GM12872 (cell line): ENCODE data around the gene ELOVL6.

ENCODE experiments used
- TF ChIP-seq, protein P1 (sequence below): IDR thresholded peaks from 3 replicates; pipeline ENCODE4 v1.5.1; 2011; ENCODE audit warnings: low read depth, mild to moderate bottlenecking, low read length, moderate library complexity; ENCODE audit not compliant: insufficient read depth

ELOVL6 gene

GRCh38 chr4:110109455-110109854 lies 89.0 kb downstream of the ELOVL6 start:
- TF ChIP-seq, protein P1, sequence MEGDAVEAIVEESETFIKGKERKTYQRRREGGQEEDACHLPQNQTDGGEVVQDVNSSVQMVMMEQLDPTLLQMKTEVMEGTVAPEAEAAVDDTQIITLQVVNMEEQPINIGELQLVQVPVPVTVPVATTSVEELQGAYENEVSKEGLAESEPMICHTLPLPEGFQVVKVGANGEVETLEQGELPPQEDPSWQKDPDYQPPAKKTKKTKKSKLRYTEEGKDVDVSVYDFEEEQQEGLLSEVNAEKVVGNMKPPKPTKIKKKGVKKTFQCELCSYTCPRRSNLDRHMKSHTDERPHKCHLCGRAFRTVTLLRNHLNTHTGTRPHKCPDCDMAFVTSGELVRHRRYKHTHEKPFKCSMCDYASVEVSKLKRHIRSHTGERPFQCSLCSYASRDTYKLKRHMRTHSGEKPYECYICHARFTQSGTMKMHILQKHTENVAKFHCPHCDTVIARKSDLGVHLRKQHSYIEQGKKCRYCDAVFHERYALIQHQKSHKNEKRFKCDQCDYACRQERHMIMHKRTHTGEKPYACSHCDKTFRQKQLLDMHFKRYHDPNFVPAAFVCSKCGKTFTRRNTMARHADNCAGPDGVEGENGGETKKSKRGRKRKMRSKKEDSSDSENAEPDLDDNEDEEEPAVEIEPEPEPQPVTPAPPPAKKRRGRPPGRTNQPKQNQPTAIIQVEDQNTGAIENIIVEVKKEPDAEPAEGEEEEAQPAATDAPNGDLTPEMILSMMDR, result no peak

GRCh38 chr4:110108960-110109359 lies 89.5 kb downstream of the ELOVL6 start:
- TF ChIP-seq, protein P1, result no peak

GRCh38 chr4:110108422-110108821 lies 90.0 kb downstream of the ELOVL6 start:
- TF ChIP-seq, protein P1, result no peak

DNA sequence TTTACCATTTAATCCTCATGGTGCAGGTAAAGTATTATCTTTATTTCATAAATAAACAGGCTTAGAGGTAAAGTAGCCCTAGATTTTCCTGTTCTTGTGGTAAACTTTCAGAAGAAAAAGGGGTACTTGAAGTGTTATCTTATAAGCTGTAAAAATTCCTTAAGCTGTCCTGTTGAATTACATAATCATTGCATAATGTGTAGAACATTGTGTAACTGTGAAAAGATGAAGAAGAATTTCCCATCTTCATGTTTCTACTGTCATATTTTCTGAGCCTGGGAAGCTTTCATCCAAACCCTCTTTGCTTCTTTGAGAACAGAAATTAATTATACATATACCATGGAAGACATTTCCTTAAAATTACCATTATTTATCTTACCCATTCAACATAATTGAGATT lies 90.5 kb downstream of the ELOVL6 start:
- TF ChIP-seq, protein P1, result no peak

DNA sequence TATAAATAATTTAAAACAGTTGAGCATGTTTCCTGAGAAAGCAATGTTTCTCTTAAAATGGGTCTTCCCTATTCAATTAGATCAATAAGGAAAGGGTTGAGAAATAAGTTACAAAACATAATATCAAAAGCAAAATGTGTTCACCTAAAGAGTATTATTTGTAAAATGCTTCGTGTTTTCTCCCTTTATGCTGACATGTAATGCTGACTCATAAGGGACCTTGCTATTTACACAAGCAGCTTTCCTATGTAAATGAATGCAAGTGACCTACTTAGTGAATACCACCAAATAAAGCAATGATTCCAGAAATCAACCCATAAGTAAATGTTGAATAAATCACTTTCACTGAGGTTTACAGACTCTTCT lies 91.5 kb downstream of the ELOVL6 start:
- TF ChIP-seq, protein P1, result no peak

- TF ChIP-seq, protein P1, result no peak
These were observed 93.8 kb downstream of the ELOVL6 start for GRCh38 chr4:110104661-110105060.

DNA sequence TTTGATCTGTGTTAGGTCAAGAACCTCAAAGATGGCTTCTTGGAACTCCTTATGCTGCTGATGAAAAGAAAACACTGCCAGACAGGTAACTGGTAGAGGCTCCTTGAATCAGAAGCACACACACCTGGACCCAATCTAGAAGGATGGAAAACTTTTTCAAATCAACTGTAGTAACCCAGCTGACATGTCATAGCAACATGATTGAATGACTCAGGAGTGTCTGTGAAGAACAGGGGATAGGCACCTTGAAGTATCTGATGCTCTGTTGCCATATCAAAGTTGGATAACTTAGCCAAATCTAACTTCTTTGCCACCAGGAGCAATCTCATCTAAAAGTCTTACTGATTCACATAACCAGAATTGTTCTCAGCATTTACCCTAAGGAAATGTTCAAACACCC lies 98.8 kb downstream of the ELOVL6 start:
- TF ChIP-seq, protein P1, result no peak

GRCh38 chr4:110096405-110096804 lies 102.0 kb downstream of the ELOVL6 start:
- TF ChIP-seq, protein P1, result no peak
